K562 (cell line): ENCODE results near the gene MAP2K7. TPM values are rescaled to one million over a fixed set of nuclear protein-coding genes. Genes with fewer than 3 reads are reported as not detected.

ENCODE experiments used
- ATAC-seq: fragments of 200-7000 bp; cut with Tn5 transposase; 3 replicates; pipeline ENCODE4 v1.9.1; 2020; ENCODE audit warnings: moderate library complexity
- BruUV-seq: library from RNA; stranded (reverse); fragments of 400-500 nt; replicated peaks from 2 replicates; lab custom pipeline; 2021; lab: Mats Ljungman, UMichigan
- CTCF ChIA-PET: fragments of 300-600 bp; formaldehyde crosslinking; extraction: SDS; loops from one replicate; lab custom pipeline; 2021; ENCODE audit warnings: low intra/inter-chr PET ratio; lab: Yijun Ruan, JAX
- POLR2A ChIA-PET: fragments of 300-600, 350-650 bp; sonication (Branson Sonifier 250); formaldehyde crosslinking; extraction: SDS; loops from one replicate; lab custom pipeline; 2021; ENCODE audit warnings: antibody characterized with exemption, inconsistent platforms; lab: Yijun Ruan, JAX
- DNase-seq, 4 experiments: peaks; one replicate each; pipeline versions ENCODE4 v3.0.0 to v3.0.0-alpha.2; 2011 to 2018; ENCODE audit warnings: low spot score in 3 of 4, mixed read lengths in 3 of 4; ENCODE audit errors: extremely low read depth in 1 of 4
- FAIRE-seq: peaks from 2 replicates; lab custom pipeline; 2011; peaks lifted over from hg19 to GRCh38; lab: Jason Lieb, UNC
- H2AFZ ChIP-seq: 2 replicates; pipeline ENCODE4 v1.6.0; 2011; ENCODE audit warnings: low read depth, low read length, control low read depth, inconsistent platforms
- H3K27ac ChIP-seq: fragments of 200-600 bp; 3 replicates; pipeline ENCODE4 v1.8.0; 2011; ENCODE audit warnings: low read depth, mild to moderate bottlenecking, control low read depth, inconsistent platforms, low read length, moderate library complexity, mixed read lengths; ENCODE audit errors: extremely low read depth
- H3K27me3 ChIP-seq, 2 experiments: fragments of 300-600 bp in 1 of 2; 2 replicates in 1 of 2; 3 replicates in 1 of 2; pipeline versions ENCODE4 v1.6.0 to v1.8.0; 2011; ENCODE audit warnings: inconsistent platforms in 2 of 2, low read length in 2 of 2, mild to moderate bottlenecking in 1 of 2, mixed read lengths in 1 of 2, moderate library complexity in 1 of 2; ENCODE audit not compliant: control insufficient read depth in 2 of 2, insufficient read depth in 2 of 2
- H3K36me3 ChIP-seq: fragments of 300-600 bp; 3 replicates; pipeline ENCODE4 v1.8.0; 2011; ENCODE audit warnings: mild to moderate bottlenecking, low read length, inconsistent platforms; ENCODE audit not compliant: control insufficient read depth, insufficient read depth
- H3K4me1 ChIP-seq, 2 experiments: fragments of 200-600 bp in 1 of 2; replicated peaks in 1 of 2; 2 replicates in 1 of 2; 3 replicates in 1 of 2; pipeline versions ENCODE4 v1.5.1 to v1.8.0; 2011; ENCODE audit warnings: inconsistent platforms in 2 of 2, low read length in 2 of 2, mild to moderate bottlenecking in 1 of 2, mixed read lengths in 1 of 2, moderate library complexity in 1 of 2; ENCODE audit not compliant: control insufficient read depth in 2 of 2, insufficient read depth in 2 of 2
- H3K4me2 ChIP-seq: 2 replicates; pipeline ENCODE4 v1.6.1; 2011; ENCODE audit warnings: low read length, control low read depth, inconsistent platforms, mixed read lengths; ENCODE audit not compliant: insufficient read depth
- H3K4me3 ChIP-seq: fragments of 200-600 bp; sonication (generic), shearing (Covaris generic); 2 replicates; pipeline ENCODE4 v1.5.1; 2016; ENCODE audit warnings: control low read depth, inconsistent platforms
- H3K79me2 ChIP-seq: fragments of 200-600 bp; 3 replicates; pipeline ENCODE4 v1.8.0; 2011; ENCODE audit warnings: low read length, inconsistent platforms; ENCODE audit not compliant: control insufficient read depth, insufficient read depth
- H3K9ac ChIP-seq, 2 experiments: 2 replicates each; pipeline versions ENCODE4 v1.6.0 to v1.6.1; 2011; ENCODE audit warnings: low read depth in 2 of 2, low read length in 2 of 2, control low read depth in 1 of 2, inconsistent platforms in 1 of 2, mild to moderate bottlenecking in 1 of 2, mixed read lengths in 1 of 2; ENCODE audit not compliant: insufficient read depth in 1 of 2
- H3K9me1 ChIP-seq: one replicate; pipeline ENCODE4 v1.6.0; 2011; ENCODE audit warnings: inconsistent platforms, mild to moderate bottlenecking, low read length, moderate library complexity; ENCODE audit not compliant: control insufficient read depth, insufficient read depth
- H3K9me3 ChIP-seq: replicated peaks from 2 replicates; pipeline ENCODE4 v1.5.1; 2011; ENCODE audit warnings: low read depth, low read length, inconsistent platforms; ENCODE audit not compliant: control insufficient read depth, insufficient read depth
- H4K20me1 ChIP-seq: replicated peaks from 2 replicates; pipeline ENCODE4 v1.6.1; 2011; ENCODE audit warnings: low read length, inconsistent platforms, mixed read lengths; ENCODE audit not compliant: control insufficient read depth, insufficient read depth
- ARID2 ChIP-seq: fragments of 450-650 bp; IDR thresholded peaks from 2 replicates; pipeline ENCODE4 v1.6.1; 2017; ENCODE audit warnings: antibody characterized with exemption, mild to moderate bottlenecking
- ARID3B ChIP-seq: fragments of 250-450 bp; sonication (Bioruptor Pico); IDR thresholded peaks from 2 replicates; pipeline ENCODE4 v1.4.0; 2020; ENCODE audit warnings: borderline replicate concordance
- CTCF ChIP-seq, 3 experiments: IDR thresholded peaks in 2 of 3; conservative IDR thresholded peaks in 1 of 3; 2 replicates each; pipeline ENCODE4 v1.5.1; 2011 to 2012; ENCODE audit warnings: low read length in 3 of 3, mild to moderate bottlenecking in 3 of 3, control low read depth in 2 of 3, improper control_type of control experiment in 1 of 3, inconsistent platforms in 1 of 3, low read depth in 1 of 3, mixed read lengths in 1 of 3, moderate library complexity in 1 of 3; ENCODE audit not compliant: insufficient read depth in 2 of 3
- ETS2 ChIP-seq: IDR thresholded peaks from 2 replicates; pipeline ENCODE4 v1.6.1; 2016; ENCODE audit warnings: borderline replicate concordance, missing genetic modification characterization, mild to moderate bottlenecking, moderate library complexity, missing compliant biosample characterization; ENCODE audit not compliant: poor library complexity, severe bottlenecking
- MYBL2 ChIP-seq, 2 experiments: fragments of 450-650 bp in 1 of 2; sonication (generic) in 1 of 2; formaldehyde crosslinking in 1 of 2; IDR thresholded peaks; 2 replicates each; pipeline versions ENCODE4 v1.6.1 to v1.8.1; 2017 to 2022; ENCODE audit warnings: borderline replicate concordance in 1 of 2, inconsistent platforms in 1 of 2, low read depth in 1 of 2, mild to moderate bottlenecking in 1 of 2, missing genetic modification reagents in 1 of 2, moderate library complexity in 1 of 2
- POLR2G ChIP-seq: fragments of 200-400 bp; formaldehyde crosslinking; IDR thresholded peaks from 2 replicates; pipeline ENCODE4 v1.6.1; 2017; ENCODE audit warnings: low read depth, mild to moderate bottlenecking, antibody characterized with exemption, low read length, moderate library complexity
- RBFOX2 ChIP-seq: fragments of 200-400 bp; formaldehyde crosslinking; IDR thresholded peaks from 2 replicates; pipeline ENCODE4 v1.6.1; 2017; ENCODE audit warnings: low read depth, mild to moderate bottlenecking, low read length, moderate library complexity
- STAT6 ChIP-seq: sonication (generic); formaldehyde crosslinking; IDR thresholded peaks from 2 replicates; pipeline ENCODE4 v1.8.1; 2023; ENCODE audit warnings: mild to moderate bottlenecking, missing genetic modification reagents
- U2AF2 ChIP-seq: fragments of 200-400 bp; formaldehyde crosslinking; optimal IDR thresholded peaks from 2 replicates; pipeline ENCODE3; 2017; ENCODE audit warnings: low read depth, mild to moderate bottlenecking, low read length
- ZBTB7A ChIP-seq: IDR thresholded peaks from 2 replicates; pipeline ENCODE4 v1.6.1; 2011; ENCODE audit warnings: low read depth, mild to moderate bottlenecking, low read length, moderate library complexity, borderline replicate concordance; ENCODE audit not compliant: control insufficient read depth
- ZNF212 ChIP-seq: fragments of 450-650 bp; formaldehyde crosslinking; IDR thresholded peaks from 2 replicates; pipeline ENCODE4 v1.4.0; 2020; ENCODE audit warnings: mild to moderate bottlenecking
- WGBS: fragments of 100-300 bp; shearing (Covaris generic); methylation state at CpG from one replicate; pipeline ENCODE4 v1.1.6; 2016; ENCODE audit warnings: low coverage, mixed read lengths; ENCODE audit not compliant: insufficient coverage; ENCODE audit errors: missing lambda C conversion rate; 5-methylcytosine and 5-hydroxymethylcytosine counted together
- in situ Hi-C: fragments of 300-500 bp; cut with MboI; formaldehyde crosslinking; loops from 4 replicates; pipeline ENCODE4 v1.15.0; 2018; ENCODE audit warnings: inconsistent platforms, mixed read lengths
- intact Hi-C: fragments of 100-400 bp; cut with micrococcal nuclease; formaldehyde crosslinking; loops from 2 replicates; pipeline ENCODE4 v1.14.2; 2022
- polyA plus RNA-seq, 8 experiments: library from polyadenylated mRNA; depleted of rRNA in 4 of 8; stranded (reverse) in 5 of 8; unstranded in 3 of 8; fragments of >200 nt; fragmentation: Nextera tagmentation in 2 of 8; fragmentation: Illumina TruSeq in 1 of 8; extraction: Ambion mirVana in 2 of 8; extraction: Trizol in 1 of 8; gene quantifications; 2 replicates each; pipeline versions ENCODE4 v1.2.1 to v1.2.3, GENCODE V29; 2011 to 2014; ENCODE audit warnings: inconsistent platforms in 1 of 8, missing spikeins in 1 of 8
- total RNA-seq, 7 experiments: library from RNA; depleted of rRNA in 6 of 7; stranded (reverse); fragments of >200 nt in 6 of 7; fragmentation: Illumina TruSeq in 2 of 7; extraction: Trizol in 2 of 7; gene quantifications; 2 replicates each; pipeline versions ENCODE4 v1.2.1 to v1.2.3, GENCODE V29; 2011 to 2021; ENCODE audit warnings: low replicate concordance in 1 of 7
- TF ChIP-seq, protein P1 (sequence below): sonication (generic); formaldehyde crosslinking; IDR thresholded peaks from 2 replicates; pipeline ENCODE4 v1.8.1; 2023; ENCODE audit warnings: mild to moderate bottlenecking, missing genetic modification reagents

The MAP2K7 gene
- total and polyA plus RNA-seq, 9 of the 15 experiments (the other 6 are each of a cell fraction or from before 2014, with no cell fraction given) = 0.51 to 45.8 (median 14.1) TPM

GRCh38 chr19:7933411-7933810 is 29.7 kb downstream of the MAP2K7 start:
- intact Hi-C loops (no loop called here), in situ Hi-C loops (no loop called here)
- Histone ChIP-seq H3K27ac (no peak overlapping the region), H2AFZ (no peak overlapping the region), H3K79me2 (peaks cover 8% of the 10 kb centered on the region), H3K4me1 (peaks cover 0 to 48% of the 10 kb centered on the region in 2 experiments; a peak in 3 of 5 replicates), H3K9me3 (no peaks in the 10 kb centered on the region), H3K27me3 (no peaks in the 10 kb centered on the region), H3K4me3 (no peak overlapping the region), H3K9ac (no peak overlapping the region), H4K20me1 (peaks cover 7% of the 10 kb centered on the region), H3K9me1 (no peaks in the 10 kb centered on the region), H3K36me3 (peaks cover 87% of the 10 kb centered on the region), H3K4me2 (no peak overlapping the region)
- DNase-seq (no peak), FAIRE-seq (no peak), ATAC-seq (peak; percentile 15; the same call in 2 of the 3 replicates)
- BruUV-seq = no TSS peak
- ChIA-PET POLR2A (interaction anchor here (0.7 to 1.2 kb wide), 3 partner anchors 9 to 102 kb away, joined by 3 to 5 read pairs (median 4); partner anchors contain the start of gene TIMM44), CTCF (no interaction called here)
- WGBS = 84% methylated on average over 14 of the region's 14 CpGs
- TF ChIP-seq U2AF2 (no peak), ARID2 (no peak), ZBTB7A (peak; percentile 37; the same call in 1 of the 2 replicates), STAT6 (CRISPR knock-in tag) (no peak), MYBL2 (IDR thresholded peaks at IDR 0.05; ENCODE audit: low read depth) (no peak), MYBL2 (CRISPR knock-in tag; IDR thresholded peaks at IDR 0.05; ENCODE audit: borderline replicate concordance) (no peak), RBFOX2 (peak; percentile 34), ZNF212 (CRISPR knock-in tag) (no peak), ARID3B (no peak), POLR2G (peak; percentile 58; the same call in 1 of the 2 replicates), ETS2 (no peak), CTCF (IDR thresholded peaks at IDR 0.05 in 2 of 3, conservative IDR thresholded peaks at IDR 0.05 in 1 of 3; ENCODE audit: insufficient read depth in 2 of 3, low read depth in 1 of 3, low read length in 3 of 3) (peak; percentile 35 to 54 (median 42); a peak in 4 of 6 replicates)
- TF ChIP-seq, protein P1, sequence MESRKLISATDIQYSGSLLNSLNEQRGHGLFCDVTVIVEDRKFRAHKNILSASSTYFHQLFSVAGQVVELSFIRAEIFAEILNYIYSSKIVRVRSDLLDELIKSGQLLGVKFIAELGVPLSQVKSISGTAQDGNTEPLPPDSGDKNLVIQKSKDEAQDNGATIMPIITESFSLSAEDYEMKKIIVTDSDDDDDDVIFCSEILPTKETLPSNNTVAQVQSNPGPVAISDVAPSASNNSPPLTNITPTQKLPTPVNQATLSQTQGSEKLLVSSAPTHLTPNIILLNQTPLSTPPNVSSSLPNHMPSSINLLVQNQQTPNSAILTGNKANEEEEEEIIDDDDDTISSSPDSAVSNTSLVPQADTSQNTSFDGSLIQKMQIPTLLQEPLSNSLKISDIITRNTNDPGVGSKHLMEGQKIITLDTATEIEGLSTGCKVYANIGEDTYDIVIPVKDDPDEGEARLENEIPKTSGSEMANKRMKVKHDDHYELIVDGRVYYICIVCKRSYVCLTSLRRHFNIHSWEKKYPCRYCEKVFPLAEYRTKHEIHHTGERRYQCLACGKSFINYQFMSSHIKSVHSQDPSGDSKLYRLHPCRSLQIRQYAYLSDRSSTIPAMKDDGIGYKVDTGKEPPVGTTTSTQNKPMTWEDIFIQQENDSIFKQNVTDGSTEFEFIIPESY (CRISPR knock-in tag) = peak; percentile 43; the same call in 1 of the 2 replicates
